HG03135 (cell line): ENCODE measurements around the gene APOBEC2.

ENCODE experiments used
- ATAC-seq: cut with Tn5 transposase; IDR thresholded peaks from one replicate; pipeline ENCODE4 v1.9.1; 2021; ENCODE audit warnings: mild to moderate bottlenecking, moderate library complexity; ENCODE audit not compliant: unreplicated experiment

Gene APOBEC2

GRCh38 chr6:41058783-41059181 is 5.8 kb downstream of the APOBEC2 start:
- no peak for ATAC-seq

GRCh38 chr6:41059556-41059955 is 6.6 kb downstream of the APOBEC2 start:
- no peak for ATAC-seq

GRCh38 chr6:41061196-41061726 is 8.3 kb downstream of the APOBEC2 start:
- ATAC-seq, result no peak

- no peak for ATAC-seq
These were observed 9.1 kb downstream of the APOBEC2 start for GRCh38 chr6:41062056-41062455.

GRCh38 chr6:41063884-41064285 is 10.9 kb downstream of the APOBEC2 start:
- ATAC-seq, result no peak

- ATAC-seq, result no peak
These were observed 11.8 kb downstream of the APOBEC2 start for GRCh38 chr6:41064841-41065240.

- ATAC-seq, result no peak
These were observed 12.6 kb downstream of the APOBEC2 start for GRCh38 chr6:41065550-41066026.

GRCh38 chr6:41066867-41067304 is 13.9 kb downstream of the APOBEC2 start:
- ATAC-seq, result no peak

- ATAC-seq, result no peak
These were observed 18.5 kb downstream of the APOBEC2 start for GRCh38 chr6:41071501-41071922.

GRCh38 chr6:41071923-41072835 is 19.2 kb downstream of the APOBEC2 start, which contains the start of gene OARD1:
OARD1 (minus strand) TSS chr6:41072356; CDS start chr6:41071634, 722 bp downstream.
- peak; percentile 59 for ATAC-seq

- peak; percentile 64 for ATAC-seq
These were observed 19.8 kb downstream of the APOBEC2 start, which contains the start of gene NFYA for GRCh38 chr6:41072836-41073202. NFYA (plus strand) TSS chr6:41072974; CDS start chr6:41079090, 6,116 bp downstream.

- peak; percentile 25 for ATAC-seq
These were observed 20.4 kb downstream of the APOBEC2 start for GRCh38 chr6:41073203-41073967.

GRCh38 chr6:41073968-41074691 is 21.1 kb downstream of the APOBEC2 start:
- ATAC-seq, result no peak

- no peak for ATAC-seq
These were observed 21.9 kb downstream of the APOBEC2 start for GRCh38 chr6:41074692-41075436.

- no peak for ATAC-seq
These were observed 22.9 kb downstream of the APOBEC2 start for GRCh38 chr6:41075651-41076626.

- no peak for ATAC-seq
These were observed 24.5 kb downstream of the APOBEC2 start for GRCh38 chr6:41077536-41077935.

- ATAC-seq, result no peak
These were observed 25.1 kb downstream of the APOBEC2 start for GRCh38 chr6:41078101-41078500.

- no peak for ATAC-seq
These were observed 26.1 kb downstream of the APOBEC2 start for GRCh38 chr6:41079080-41079479.

- no peak for ATAC-seq
These were observed 27.6 kb downstream of the APOBEC2 start for GRCh38 chr6:41080621-41081020.
